ENCODE data around the gene CBLB.

The CBLB gene

DNA sequence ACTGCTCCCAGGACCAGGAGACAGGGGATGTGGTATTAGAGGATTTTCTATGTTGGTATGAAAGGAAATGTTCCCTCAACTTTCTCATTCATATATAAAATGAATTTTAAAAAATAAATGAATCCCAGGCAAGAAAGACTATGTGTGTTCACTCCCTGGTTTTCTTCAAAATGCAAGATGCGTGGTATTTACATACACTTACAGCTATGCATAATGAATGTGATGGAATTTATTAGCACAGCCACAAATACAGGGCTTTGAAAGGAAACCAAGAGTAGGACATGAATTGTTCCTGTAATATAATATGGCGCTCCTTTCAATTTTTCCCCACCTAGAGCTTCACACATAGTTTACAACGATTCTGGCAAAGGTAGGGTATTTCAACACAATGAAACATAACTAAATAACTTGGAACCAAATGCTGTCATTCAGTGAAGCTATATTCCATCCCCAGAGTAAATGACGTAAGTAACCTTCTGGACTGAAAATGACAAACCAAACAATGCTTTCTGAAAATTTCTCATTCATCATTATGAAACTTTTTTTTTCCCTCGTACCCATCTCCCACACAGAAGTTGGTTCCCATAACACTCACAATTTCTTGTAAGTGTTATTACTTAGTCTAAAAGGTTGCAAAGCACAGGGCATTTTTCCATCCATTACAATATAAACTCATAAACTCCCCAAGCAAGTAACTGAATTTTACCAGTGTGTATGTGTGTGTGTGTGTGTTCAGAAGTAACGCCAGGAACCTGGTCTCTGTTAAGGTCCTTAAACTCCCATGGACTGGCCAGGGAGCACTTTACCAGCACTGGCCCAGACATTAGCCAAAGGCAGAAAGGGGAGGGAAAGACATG, 41.8 kb downstream of the CBLB start:
- Histone ChIP-seq H2AK5ac (ENCODE audit: low read depth, low read length) (no peak overlapping the region), H4K8ac (ENCODE audit: low read depth, low read length) (no peak overlapping the region), H3K79me1 (ENCODE audit: low read depth, low read length) (no peaks in the 10 kb centered on the region), H3K14ac (ENCODE audit: low read length) (no peak overlapping the region), H2BK15ac (ENCODE audit: low read length) (no peak overlapping the region), H3K9me3 (replicated peaks in 1 of 2; ENCODE audit: control insufficient read depth in 2 of 2, insufficient read depth in 1 of 2, low read depth in 1 of 2, low read length in 2 of 2) (no peaks in the 10 kb centered on the region), H2AFZ (ENCODE audit: low read length) (no peak overlapping the region), H3K4me2 (ENCODE audit: insufficient read depth, low read length, poor library complexity, severe bottlenecking) (no peak overlapping the region), H3K36me3 (replicated peaks in 1 of 2; ENCODE audit: control insufficient read depth in 2 of 2, insufficient read depth in 2 of 2, low read length in 2 of 2) (peaks cover 0 to 25% of the 10 kb centered on the region in 2 donors), H3K23ac (ENCODE audit: low read depth, low read length, poor library complexity) (no peak overlapping the region), H3K4ac (ENCODE audit: low read length) (no peak overlapping the region), H3K4me3 (ENCODE audit: low read length in 2 of 2) (no peak overlapping the region), H3K18ac (ENCODE audit: low read length) (no peak overlapping the region), H3K27me3 (ENCODE audit: control insufficient read depth in 3 of 3, insufficient read depth in 3 of 3, low read depth in 1 of 3, low read length in 3 of 3) (no peaks in the 10 kb centered on the region), H4K91ac (ENCODE audit: low read depth, low read length, poor library complexity) (no peak overlapping the region), H2BK12ac (ENCODE audit: low read length) (no peak overlapping the region), H2BK5ac (ENCODE audit: low read length) (no peak overlapping the region), H3K4me1 (ENCODE audit: control insufficient read depth in 2 of 2, insufficient read depth in 1 of 2, low read depth in 1 of 2, low read length in 2 of 2) (peaks cover 0 to 3% of the 10 kb centered on the region in 2 donors), H3K27ac (replicated peaks; ENCODE audit: low read length) (no peak overlapping the region), H2BK120ac (ENCODE audit: low read depth, low read length) (no peak overlapping the region), H3K9ac (ENCODE audit: low read depth, low read length, poor library complexity) (no peak overlapping the region)
- no CpG with 5 or more reads among the region's 6 CpGs for WGBS, 2 donors (ENCODE audit: extremely low coverage in 2 of 2, insufficient read length in 2 of 2, insufficient replicate concordance in 1 of 2)
- DNase-seq (ENCODE audit: low spot score), result no peak

DNA sequence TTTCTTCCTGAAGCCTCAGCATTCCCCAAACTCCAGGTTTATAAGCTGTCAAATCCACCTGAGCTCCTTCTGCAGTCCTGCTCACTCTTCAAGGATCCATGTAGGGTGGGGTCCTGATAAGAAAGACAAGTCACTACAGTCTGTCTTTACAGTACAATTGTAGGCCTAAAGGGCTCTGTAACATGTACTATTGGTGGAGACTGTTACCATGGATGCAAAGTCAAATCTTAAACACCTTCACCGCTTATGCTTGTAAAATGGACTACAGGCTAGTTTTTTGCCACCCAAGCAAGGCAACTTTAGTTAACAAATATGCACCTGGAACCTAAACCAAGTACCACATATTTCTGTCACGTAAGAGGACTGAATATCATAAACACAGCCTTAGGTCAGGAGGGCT, 44.7 kb downstream of the CBLB start:
- no peak for DNase-seq (ENCODE audit: low spot score)
- no CpG with 5 or more reads among the region's 2 CpGs for WGBS, 2 donors (ENCODE audit: extremely low coverage in 2 of 2, insufficient read length in 2 of 2, insufficient replicate concordance in 1 of 2)
- H3K27me3 ChIP-seq (ENCODE audit: control insufficient read depth in 3 of 3, insufficient read depth in 3 of 3, low read depth in 1 of 3, low read length in 3 of 3), result no peaks in the 10 kb centered on the region
- no peak overlapping the region for H3K4ac ChIP-seq (ENCODE audit: low read length)
- H2BK120ac ChIP-seq (ENCODE audit: low read depth, low read length), result no peak overlapping the region
- no peak overlapping the region for H3K23ac ChIP-seq (ENCODE audit: low read depth, low read length, poor library complexity)
- H4K91ac ChIP-seq (ENCODE audit: low read depth, low read length, poor library complexity), result no peak overlapping the region
- H3K4me2 ChIP-seq (ENCODE audit: insufficient read depth, low read length, poor library complexity, severe bottlenecking), result no peak overlapping the region
- no peaks in the 10 kb centered on the region for H3K79me1 ChIP-seq (ENCODE audit: low read depth, low read length)
- no peak overlapping the region for H2BK12ac ChIP-seq (ENCODE audit: low read length)
- peaks cover 0 to 29% of the 10 kb centered on the region in 2 donors for H3K36me3 ChIP-seq (replicated peaks in 1 of 2; ENCODE audit: control insufficient read depth in 2 of 2, insufficient read depth in 2 of 2, low read length in 2 of 2)
- peaks cover 0 to 3% of the 10 kb centered on the region in 2 donors for H3K4me1 ChIP-seq (ENCODE audit: control insufficient read depth in 2 of 2, insufficient read depth in 1 of 2, low read depth in 1 of 2, low read length in 2 of 2)
- no peak overlapping the region for H2AFZ ChIP-seq (ENCODE audit: low read length)
- no peak overlapping the region for H3K14ac ChIP-seq (ENCODE audit: low read length)
- no peak overlapping the region for H3K4me3 ChIP-seq (ENCODE audit: low read length in 2 of 2)
- H4K8ac ChIP-seq (ENCODE audit: low read depth, low read length), result no peak overlapping the region
- no peak overlapping the region for H2AK5ac ChIP-seq (ENCODE audit: low read depth, low read length)
- no peak overlapping the region for H3K18ac ChIP-seq (ENCODE audit: low read length)
- H2BK15ac ChIP-seq (ENCODE audit: low read length), result no peak overlapping the region
- no peak overlapping the region for H2BK5ac ChIP-seq (ENCODE audit: low read length)
- H3K9me3 ChIP-seq (replicated peaks in 1 of 2; ENCODE audit: control insufficient read depth in 2 of 2, insufficient read depth in 1 of 2, low read depth in 1 of 2, low read length in 2 of 2), result peaks cover 0 to 4% of the 10 kb centered on the region in 2 donors
- no peak overlapping the region for H3K9ac ChIP-seq (ENCODE audit: low read depth, low read length, poor library complexity)
- no peak overlapping the region for H3K27ac ChIP-seq (replicated peaks; ENCODE audit: low read length)

DNA sequence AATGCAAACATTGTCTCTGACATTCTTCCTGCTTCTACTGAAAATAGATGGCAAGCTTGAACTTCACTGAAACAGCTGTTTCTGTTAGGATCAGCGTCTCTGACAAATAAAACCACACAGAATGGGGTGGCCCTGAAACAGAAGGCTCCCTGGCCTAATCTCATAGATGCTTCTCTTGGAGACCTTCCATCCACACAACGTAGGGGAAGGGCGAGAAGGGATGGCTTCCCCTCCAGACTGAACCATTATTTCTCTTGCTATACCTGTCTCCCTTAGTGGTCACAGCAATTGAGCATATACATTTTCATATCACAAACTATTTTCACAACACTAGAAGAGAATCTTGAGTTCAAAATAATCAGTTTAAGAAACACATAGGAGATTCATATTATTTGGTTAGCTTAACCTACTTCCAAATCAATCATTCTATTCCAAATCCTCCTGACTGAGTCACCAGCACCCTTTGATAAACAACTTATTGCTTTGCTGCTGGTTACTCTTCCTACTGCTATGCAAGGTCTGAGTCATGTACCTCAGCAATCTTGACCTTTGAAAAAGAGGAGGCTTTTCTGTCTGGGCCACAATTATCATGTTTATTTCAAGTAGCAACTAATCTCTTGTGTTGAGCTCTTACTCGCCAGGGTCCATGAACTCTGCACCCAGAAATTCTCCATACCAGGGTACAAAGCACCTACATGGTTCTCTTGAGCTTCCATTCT, 45.5 kb downstream of the CBLB start:
- H2BK120ac ChIP-seq (ENCODE audit: low read depth, low read length), result no peak overlapping the region
- H3K27me3 ChIP-seq (ENCODE audit: control insufficient read depth in 3 of 3, insufficient read depth in 3 of 3, low read depth in 1 of 3, low read length in 3 of 3), result no peaks in the 10 kb centered on the region
- H3K9me3 ChIP-seq (replicated peaks in 1 of 2; ENCODE audit: control insufficient read depth in 2 of 2, insufficient read depth in 1 of 2, low read depth in 1 of 2, low read length in 2 of 2), result peaks cover 0 to 4% of the 10 kb centered on the region in 2 donors
- H2BK15ac ChIP-seq (ENCODE audit: low read length), result no peak overlapping the region
- H3K4me3 ChIP-seq (ENCODE audit: low read length in 2 of 2), result no peak overlapping the region
- H3K79me1 ChIP-seq (ENCODE audit: low read depth, low read length), result no peaks in the 10 kb centered on the region
- no peak overlapping the region for H3K14ac ChIP-seq (ENCODE audit: low read length)
- H3K4ac ChIP-seq (ENCODE audit: low read length), result no peak overlapping the region
- H3K4me1 ChIP-seq (ENCODE audit: control insufficient read depth in 2 of 2, insufficient read depth in 1 of 2, low read depth in 1 of 2, low read length in 2 of 2), result peaks cover 0 to 3% of the 10 kb centered on the region in 2 donors
- no peak overlapping the region for H3K27ac ChIP-seq (replicated peaks; ENCODE audit: low read length)
- no CpG with 5 or more reads among the region's 4 CpGs for WGBS, 2 donors (ENCODE audit: extremely low coverage in 2 of 2, insufficient read length in 2 of 2, insufficient replicate concordance in 1 of 2)
- no peak overlapping the region for H3K23ac ChIP-seq (ENCODE audit: low read depth, low read length, poor library complexity)
- peaks cover 0 to 29% of the 10 kb centered on the region in 2 donors for H3K36me3 ChIP-seq (replicated peaks in 1 of 2; ENCODE audit: control insufficient read depth in 2 of 2, insufficient read depth in 2 of 2, low read length in 2 of 2)
- no peak overlapping the region for H2AFZ ChIP-seq (ENCODE audit: low read length)
- H2BK12ac ChIP-seq (ENCODE audit: low read length), result no peak overlapping the region
- no peak for DNase-seq (ENCODE audit: low spot score)
- no peak overlapping the region for H3K18ac ChIP-seq (ENCODE audit: low read length)
- no peak overlapping the region for H3K4me2 ChIP-seq (ENCODE audit: insufficient read depth, low read length, poor library complexity, severe bottlenecking)
- H2BK5ac ChIP-seq (ENCODE audit: low read length), result no peak overlapping the region
- H4K8ac ChIP-seq (ENCODE audit: low read depth, low read length), result no peak overlapping the region
- no peak overlapping the region for H3K9ac ChIP-seq (ENCODE audit: low read depth, low read length, poor library complexity)
- H4K91ac ChIP-seq (ENCODE audit: low read depth, low read length, poor library complexity), result no peak overlapping the region
- no peak overlapping the region for H2AK5ac ChIP-seq (ENCODE audit: low read depth, low read length)
